SU-DHL-6 (cell line): ENCODE results near the gene BANF2.

Experiments used
- EZH2phosphoT487 ChIP-seq: fragments of 200-600 bp; sonication (generic), shearing (Covaris generic); conservative IDR thresholded peaks from 2 replicates; pipeline ENCODE4 v1.6.1; 2018; ENCODE audit warnings: mild to moderate bottlenecking, antibody characterized with exemption, low read length, moderate library complexity, mixed read lengths
- TF ChIP-seq, protein P1 (sequence below): fragments of 200-600 bp; sonication (generic); IDR thresholded peaks from one replicate; pipeline ENCODE4 v1.5.1; 2017; ENCODE audit warnings: antibody characterized with exemption, mild to moderate bottlenecking, low read length, moderate library complexity; ENCODE audit not compliant: insufficient read depth, poor library complexity, severe bottlenecking

DNA sequence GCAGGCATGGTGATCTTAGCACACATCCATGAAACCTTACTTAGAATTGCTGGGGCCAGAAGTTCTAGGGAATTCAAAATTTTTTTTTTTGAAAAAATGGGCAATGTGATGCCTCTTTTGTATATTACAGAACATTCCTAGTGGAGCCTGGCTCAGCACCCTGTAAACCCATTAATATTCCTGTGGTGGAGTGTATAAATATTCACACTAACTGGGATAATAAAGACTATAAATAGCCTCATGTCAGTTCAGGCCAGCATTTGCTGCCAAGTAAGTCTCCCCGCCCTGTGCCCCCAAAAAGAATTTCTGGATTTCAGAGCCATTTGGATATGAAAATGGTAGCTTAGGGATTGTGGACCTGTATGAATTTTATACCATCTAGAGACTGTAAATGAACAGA, 14.8 kb downstream of the BANF2 start:
- TF ChIP-seq, protein P1, sequence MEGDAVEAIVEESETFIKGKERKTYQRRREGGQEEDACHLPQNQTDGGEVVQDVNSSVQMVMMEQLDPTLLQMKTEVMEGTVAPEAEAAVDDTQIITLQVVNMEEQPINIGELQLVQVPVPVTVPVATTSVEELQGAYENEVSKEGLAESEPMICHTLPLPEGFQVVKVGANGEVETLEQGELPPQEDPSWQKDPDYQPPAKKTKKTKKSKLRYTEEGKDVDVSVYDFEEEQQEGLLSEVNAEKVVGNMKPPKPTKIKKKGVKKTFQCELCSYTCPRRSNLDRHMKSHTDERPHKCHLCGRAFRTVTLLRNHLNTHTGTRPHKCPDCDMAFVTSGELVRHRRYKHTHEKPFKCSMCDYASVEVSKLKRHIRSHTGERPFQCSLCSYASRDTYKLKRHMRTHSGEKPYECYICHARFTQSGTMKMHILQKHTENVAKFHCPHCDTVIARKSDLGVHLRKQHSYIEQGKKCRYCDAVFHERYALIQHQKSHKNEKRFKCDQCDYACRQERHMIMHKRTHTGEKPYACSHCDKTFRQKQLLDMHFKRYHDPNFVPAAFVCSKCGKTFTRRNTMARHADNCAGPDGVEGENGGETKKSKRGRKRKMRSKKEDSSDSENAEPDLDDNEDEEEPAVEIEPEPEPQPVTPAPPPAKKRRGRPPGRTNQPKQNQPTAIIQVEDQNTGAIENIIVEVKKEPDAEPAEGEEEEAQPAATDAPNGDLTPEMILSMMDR: no peak
- TF ChIP-seq EZH2phosphoT487: no peak
